PC-9 (cell line): ENCODE results near the gene MED9. TPM values are rescaled to one million over a fixed set of nuclear protein-coding genes. Genes with fewer than 3 reads are reported as not detected.

Experiments used
- BruUV-seq: library from RNA; stranded (reverse); fragments of 400-500 nt; replicated peaks from 2 replicates; lab custom pipeline; 2021; lab: Mats Ljungman, UMichigan
- CTCF ChIA-PET: fragments of 300-600 bp; sonication (Branson Sonifier 250); formaldehyde crosslinking; loops from one replicate; lab custom pipeline; 2022; ENCODE audit warnings: antibody characterized with exemption; lab: Charles Lee
- POLR2A ChIA-PET: fragments of 300-600 bp; sonication (Branson Sonifier 250); formaldehyde crosslinking; loops from one replicate; lab custom pipeline; 2022; ENCODE audit warnings: antibody characterized with exemption; ENCODE audit not compliant: unreplicated experiment; lab: Charles Lee
- DNase-seq, 2 experiments: peaks; one replicate each; pipeline versions ENCODE4 v3.0.0 to v3.0.0-alpha.2; 2015 to 2022; ENCODE audit warnings: mixed read lengths in 1 of 2
- H2AFZ ChIP-seq: fragments of 200-600 bp; sonication (generic); 2 replicates; pipeline ENCODE4 v1.8.1; 2017; ENCODE audit warnings: antibody characterized with exemption
- H3F3A ChIP-seq: fragments of 200-600 bp; sonication (generic); 2 replicates; pipeline ENCODE4 v1.8.1; 2017; ENCODE audit warnings: antibody characterized with exemption, mild to moderate bottlenecking, low read depth; ENCODE audit not compliant: insufficient read depth
- H3K27ac ChIP-seq: fragments of 200-600 bp; sonication (generic); 2 replicates; pipeline ENCODE4 v1.6.1; 2016; ENCODE audit warnings: mixed run types
- H3K27me3 ChIP-seq: fragments of 200-600 bp; sonication (generic); 2 replicates; pipeline ENCODE4 v1.6.1; 2016; ENCODE audit warnings: low read depth, mixed run types; ENCODE audit not compliant: insufficient read depth
- H3K36me3 ChIP-seq: fragments of 200-600 bp; sonication (generic); 2 replicates; pipeline ENCODE4 v1.6.1; 2016; ENCODE audit warnings: low read depth, mixed run types
- H3K4me1 ChIP-seq: fragments of 200-600 bp; sonication (generic); replicated peaks from 2 replicates; pipeline ENCODE4 v1.6.1; 2016; ENCODE audit warnings: mixed run types; ENCODE audit not compliant: insufficient read depth
- H3K4me2 ChIP-seq: fragments of 200-600 bp; sonication (generic); 2 replicates; pipeline ENCODE4 v1.6.1; 2017; ENCODE audit warnings: mixed run types
- H3K4me3 ChIP-seq: fragments of 200-600 bp; sonication (generic); 2 replicates; pipeline ENCODE4 v1.6.1; 2016; ENCODE audit warnings: mixed run types
- H3K79me2 ChIP-seq: fragments of 200-600 bp; sonication (generic); 2 replicates; pipeline ENCODE4 v1.6.1; 2017; ENCODE audit warnings: low read depth, mixed run types
- H3K9me2 ChIP-seq: fragments of 200-600 bp; sonication (generic); 2 replicates; pipeline ENCODE4 v1.8.1; 2017; ENCODE audit warnings: mild to moderate bottlenecking; ENCODE audit not compliant: insufficient read depth
- H3K9me3 ChIP-seq: fragments of 200-600 bp; sonication (generic); 2 replicates; pipeline ENCODE4 v1.8.1; 2016; ENCODE audit warnings: low read depth; ENCODE audit not compliant: insufficient read depth
- H4K20me1 ChIP-seq: fragments of 200-600 bp; sonication (generic); 2 replicates; pipeline ENCODE4 v1.8.1; 2017; ENCODE audit not compliant: insufficient read depth
- CTCF ChIP-seq: fragments of 200-600 bp; sonication (generic); conservative IDR thresholded peaks from 2 replicates; pipeline ENCODE4 v1.6.1; 2017; ENCODE audit warnings: mixed run types, antibody characterized with exemption, mild to moderate bottlenecking, moderate library complexity
- EZH2 ChIP-seq: fragments of 200-600 bp; sonication (generic); IDR thresholded peaks from 2 replicates; pipeline ENCODE4 v1.8.0; 2017; ENCODE audit warnings: antibody characterized with exemption, low read depth
- intact Hi-C: fragments of 100-400 bp; cut with micrococcal nuclease; formaldehyde crosslinking; loops from one replicate; pipeline ENCODE4 v1.10.0; 2022; ENCODE audit not compliant: unreplicated experiment
- total RNA-seq: library from RNA; stranded (reverse); gene quantifications from 2 replicates; pipeline ENCODE4 v1.2.3, GENCODE V29; 2021

The MED9 gene
- total RNA-seq, 1 experiment from 2014 or later: 15.8 TPM

GRCh38 chr17:17516941-17517720 is 40.3 kb downstream of the MED9 start:
- Histone ChIP-seq H3K79me2 (no peaks in the 10 kb centered on the region), H3K9me3 (no peaks in the 10 kb centered on the region), H3K4me3 (no peak overlapping the region), H2AFZ (no peak overlapping the region), H3K4me2 (no peak overlapping the region), H4K20me1 (peaks cover 87% of the 10 kb centered on the region), H3K27ac (no peak overlapping the region), H3K4me1 (peaks cover 6% of the 10 kb centered on the region), H3K36me3 (no peaks in the 10 kb centered on the region), H3K27me3 (no peaks in the 10 kb centered on the region), H3K9me2 (no peaks in the 10 kb centered on the region), H3F3A (no peaks in the 10 kb centered on the region; the same call in 1 of the 2 replicates)
- TF ChIP-seq EZH2 (no peak), CTCF (no peak)
- ChIA-PET CTCF (no interaction called here), POLR2A (no interaction called here)
- intact Hi-C loops: no loop called here
- BruUV-seq: no TSS peak
- DNase-seq: no peak

- Histone ChIP-seq H4K20me1 (peaks cover 87% of the 10 kb centered on the region), H3K9me3 (no peaks in the 10 kb centered on the region), H3K4me3 (no peak overlapping the region), H3K27me3 (no peaks in the 10 kb centered on the region), H3K4me1 (no peaks in the 10 kb centered on the region), H3K36me3 (no peaks in the 10 kb centered on the region), H3K4me2 (no peak overlapping the region), H3K27ac (no peak overlapping the region), H2AFZ (no peak overlapping the region), H3F3A (no peaks in the 10 kb centered on the region), H3K9me2 (no peaks in the 10 kb centered on the region), H3K79me2 (no peaks in the 10 kb centered on the region)
- no peak for DNase-seq
- CTCF ChIA-PET: no interaction called here
- POLR2A ChIA-PET: no interaction called here
- TF ChIP-seq EZH2 (no peak), CTCF (no peak)
- no TSS peak for BruUV-seq
- intact Hi-C loops: no loop called here
Observed at GRCh38 chr17:17518014-17518413, 41.2 kb downstream of the MED9 start.

GRCh38 chr17:17518951-17519350 is 42.2 kb downstream of the MED9 start:
- no peaks in the 10 kb centered on the region for H3K36me3 ChIP-seq
- H3K27ac ChIP-seq: no peak overlapping the region
- intact Hi-C loops: no loop called here
- no peaks in the 10 kb centered on the region for H3K4me1 ChIP-seq
- CTCF ChIA-PET: no interaction called here
- no peaks in the 10 kb centered on the region for H3K79me2 ChIP-seq
- no peaks in the 10 kb centered on the region for H3K9me3 ChIP-seq
- POLR2A ChIA-PET: no interaction called here
- no peak overlapping the region for H2AFZ ChIP-seq
- no peaks in the 10 kb centered on the region for H3F3A ChIP-seq
- no TSS peak for BruUV-seq
- DNase-seq: no peak
- no peaks in the 10 kb centered on the region for H3K9me2 ChIP-seq
- no peak for TF ChIP-seq EZH2
- TF ChIP-seq CTCF: no peak
- no peak overlapping the region for H3K4me3 ChIP-seq
- H4K20me1 ChIP-seq: peaks cover 87% of the 10 kb centered on the region
- H3K4me2 ChIP-seq: no peak overlapping the region
- no peaks in the 10 kb centered on the region for H3K27me3 ChIP-seq
